GM23248 (cell line): ENCODE measurements around the gene SNX20. TPM values are rescaled to one million over a fixed set of nuclear protein-coding genes. Genes with fewer than 3 reads are reported as not detected.

Source experiments
- DNase-seq: peaks from one replicate; pipeline ENCODE4 v3.0.0-alpha.2; 2015
- H2AFZ ChIP-seq: fragments of 200-600 bp; sonication (generic); 2 replicates; pipeline ENCODE4 v1.6.1; 2016; ENCODE audit warnings: antibody characterized with exemption
- H3F3A ChIP-seq: fragments of 200-600 bp; sonication (generic); 2 replicates; pipeline ENCODE4 v1.6.1; 2016; ENCODE audit warnings: mild to moderate bottlenecking, antibody characterized with exemption, mixed run types; ENCODE audit not compliant: insufficient read depth
- H3K27ac ChIP-seq: fragments of 200-600 bp; sonication (generic); 2 replicates; pipeline ENCODE4 v1.5.1; 2016; ENCODE audit warnings: mild to moderate bottlenecking
- H3K27me3 ChIP-seq: fragments of 200-600 bp; sonication (generic); replicated peaks from 2 replicates; pipeline ENCODE4 v1.6.1; 2016; ENCODE audit warnings: mild to moderate bottlenecking; ENCODE audit not compliant: insufficient read depth
- H3K36me3 ChIP-seq: fragments of 200-600 bp; sonication (generic); 2 replicates; pipeline ENCODE4 v1.6.1; 2016; ENCODE audit warnings: low read depth, mild to moderate bottlenecking
- H3K4me1 ChIP-seq: fragments of 200-600 bp; sonication (generic); 2 replicates; pipeline ENCODE4 v1.6.1; 2016; ENCODE audit warnings: mild to moderate bottlenecking; ENCODE audit not compliant: insufficient read depth
- H3K4me2 ChIP-seq: fragments of 200-600 bp; sonication (generic); one replicate; pipeline ENCODE4 v1.6.1; 2016; ENCODE audit warnings: mild to moderate bottlenecking; ENCODE audit not compliant: unreplicated experiment
- H3K4me3 ChIP-seq: fragments of 200-600 bp; sonication (generic); 2 replicates; pipeline ENCODE4 v1.5.1; 2016; ENCODE audit warnings: mild to moderate bottlenecking
- H3K79me2 ChIP-seq: fragments of 200-600 bp; sonication (generic); 2 replicates; pipeline ENCODE4 v1.6.1; 2016; ENCODE audit warnings: mild to moderate bottlenecking; ENCODE audit not compliant: insufficient read depth
- H3K9ac ChIP-seq: fragments of 200-600 bp; sonication (generic); 2 replicates; pipeline ENCODE4 v1.6.1; 2016; ENCODE audit warnings: mild to moderate bottlenecking
- H3K9me2 ChIP-seq: fragments of 200-600 bp; sonication (generic); 2 replicates; pipeline ENCODE4 v1.6.1; 2016; ENCODE audit warnings: mixed run types, mild to moderate bottlenecking, moderate library complexity; ENCODE audit not compliant: insufficient read depth
- H3K9me3 ChIP-seq: fragments of 200-600 bp; sonication (generic); one replicate; pipeline ENCODE4 v1.6.1; 2017; ENCODE audit warnings: low read depth
- H4K20me1 ChIP-seq: fragments of 200-600 bp; sonication (generic); 2 replicates; pipeline ENCODE4 v1.6.0; 2016; ENCODE audit not compliant: insufficient read depth
- EZH2 ChIP-seq: fragments of 200-600 bp; sonication (generic); IDR thresholded peaks from 2 replicates; pipeline ENCODE4 v1.6.1; 2018; ENCODE audit warnings: antibody characterized with exemption, mild to moderate bottlenecking; ENCODE audit not compliant: insufficient read depth, poor library complexity, severe bottlenecking
- EZH2phosphoT487 ChIP-seq: fragments of 200-600 bp; sonication (generic); IDR thresholded peaks from 2 replicates; pipeline ENCODE4 v1.6.1; 2018; ENCODE audit warnings: antibody characterized with exemption, moderate library complexity, mild to moderate bottlenecking, low read depth; ENCODE audit not compliant: insufficient read depth
- WGBS, 2 experiments: methylation state at CpG; one replicate each; pipeline ENCODE4 v1.1.6; 2015 to 2017; ENCODE audit warnings: low lambda C conversion rate in 2 of 2, low coverage in 1 of 2; ENCODE audit errors: missing lambda C conversion rate in 2 of 2; 5-methylcytosine and 5-hydroxymethylcytosine counted together
- in situ Hi-C: fragments of 300-500 bp; cut with MboI; formaldehyde crosslinking; loops from 2 replicates; pipeline ENCODE4 v1.15.0; 2020
- polyA plus RNA-seq: library from polyadenylated mRNA; unstranded; fragments of >200 nt; fragmentation: Nextera tagmentation; extraction: Ambion mirVana; gene quantifications from 2 replicates; pipeline ENCODE4 v1.2.1, GENCODE V29; 2016
- total RNA-seq: library from RNA; depleted of rRNA; stranded (reverse); fragments of >200 nt; shearing (Covaris generic); gene quantifications from 2 replicates; pipeline ENCODE4 v1.2.3, GENCODE V29; 2014

Gene SNX20
- total and polyA plus RNA-seq, 2 experiments from 2014 or later: not detected

GRCh38 chr16:50652836-50653425 lies 28.2 kb downstream of the SNX20 start:
- no peak for DNase-seq
- 32 to 33% methylated on average over 14 of the region's 14 CpGs for WGBS, 2 experiments
- in situ Hi-C loops: no loop called here
- no peaks in the 10 kb centered on the region for H3K9me2 ChIP-seq
- no peak overlapping the region for H3K4me3 ChIP-seq
- no peaks in the 10 kb centered on the region for H3F3A ChIP-seq
- no peak overlapping the region for H3K4me2 ChIP-seq
- H3K27me3 ChIP-seq: no peaks in the 10 kb centered on the region
- H3K9ac ChIP-seq: no peak overlapping the region
- no peak overlapping the region for H3K27ac ChIP-seq
- no peaks in the 10 kb centered on the region for H4K20me1 ChIP-seq
- TF ChIP-seq EZH2phosphoT487 (no peak), EZH2 (no peak)
- no peaks in the 10 kb centered on the region for H3K79me2 ChIP-seq
- H3K4me1 ChIP-seq: no peaks in the 10 kb centered on the region
- no peaks in the 10 kb centered on the region for H3K36me3 ChIP-seq
- no peaks in the 10 kb centered on the region for H3K9me3 ChIP-seq
- H2AFZ ChIP-seq: no peak overlapping the region

DNA sequence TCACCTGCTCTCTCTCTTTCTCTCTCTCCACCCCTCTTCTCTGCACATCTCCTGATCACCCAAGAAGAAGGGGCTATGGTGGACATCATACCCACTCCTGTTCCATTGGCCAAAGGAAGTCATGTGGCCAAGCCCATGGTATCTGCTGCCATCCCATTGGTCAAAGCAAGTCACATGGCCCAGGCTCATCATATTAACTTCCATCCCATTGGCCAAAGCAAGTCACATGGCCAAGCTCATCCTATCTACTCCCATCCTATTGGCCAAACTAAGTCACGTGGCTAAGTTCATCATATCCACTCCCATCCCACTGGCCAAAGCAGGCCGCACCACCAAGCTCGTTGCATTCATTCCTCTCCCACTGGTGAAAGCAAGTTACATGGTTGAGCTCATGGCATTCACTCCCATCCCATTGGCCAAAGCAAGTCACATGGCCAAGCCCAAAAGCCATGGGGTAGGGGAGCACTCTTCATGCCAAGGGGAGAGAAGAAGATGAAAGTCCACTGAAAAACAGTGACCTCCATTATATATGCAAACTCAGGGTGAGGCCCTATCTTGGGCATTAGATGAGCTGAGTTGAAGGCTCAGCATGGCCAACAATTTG lies 29.2 kb downstream of the SNX20 start:
- in situ Hi-C loops: no loop called here

DNA sequence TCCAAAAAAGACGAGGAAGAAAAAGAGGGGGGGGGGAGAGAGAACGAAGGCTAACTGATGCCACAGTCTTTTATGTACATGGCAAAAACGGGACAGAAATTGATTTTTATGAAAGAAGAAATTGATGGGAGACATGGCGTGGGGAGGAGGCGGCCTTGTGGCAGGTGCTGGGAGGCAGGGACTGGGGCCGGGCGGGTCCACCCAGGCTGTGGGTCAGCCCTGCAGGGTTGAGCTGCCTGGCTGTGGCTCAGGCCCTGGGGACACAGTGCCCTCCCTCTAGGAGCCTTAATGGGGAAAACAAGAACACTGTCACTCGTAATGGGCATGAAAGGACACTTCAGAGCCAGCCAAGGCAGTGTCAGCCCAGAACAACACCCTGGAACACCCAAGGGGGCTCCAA lies 34.8 kb downstream of the SNX20 start:
- no peaks in the 10 kb centered on the region for H3K9me3 ChIP-seq
- H3K4me3 ChIP-seq: no peak overlapping the region
- H3K4me1 ChIP-seq: no peaks in the 10 kb centered on the region
- no peak for DNase-seq
- no peak overlapping the region for H2AFZ ChIP-seq
- no peak overlapping the region for H3K27ac ChIP-seq
- TF ChIP-seq EZH2: no peak
- TF ChIP-seq EZH2phosphoT487: no peak
- no peaks in the 10 kb centered on the region for H3K9me2 ChIP-seq
- no peaks in the 10 kb centered on the region for H3F3A ChIP-seq
- WGBS, 2 experiments: 56 to 59% methylated on average over 8 of the region's 8 CpGs
- in situ Hi-C loops: no loop called here
- no peaks in the 10 kb centered on the region for H3K79me2 ChIP-seq
- no peak overlapping the region for H3K4me2 ChIP-seq
- no peak overlapping the region for H3K9ac ChIP-seq
- peaks cover 4% of the 10 kb centered on the region; the same call in 1 of the 2 replicates for H3K27me3 ChIP-seq
- no peaks in the 10 kb centered on the region for H3K36me3 ChIP-seq
- no peaks in the 10 kb centered on the region for H4K20me1 ChIP-seq

More for the DNA sequence above, 29.2 kb downstream of the SNX20 start:
- no peak overlapping the region for H2AFZ ChIP-seq
- DNase-seq: no peak
- H3K9ac ChIP-seq: no peak overlapping the region
- 77 to 79% methylated on average over 3 of the region's 3 CpGs for WGBS, 2 experiments
- H3K27ac ChIP-seq: no peak overlapping the region
- no peaks in the 10 kb centered on the region for H3K36me3 ChIP-seq
- no peak overlapping the region for H3K4me2 ChIP-seq
- H3K27me3 ChIP-seq: no peaks in the 10 kb centered on the region
- no peak overlapping the region for H3K4me3 ChIP-seq
- no peaks in the 10 kb centered on the region for H3K4me1 ChIP-seq
- TF ChIP-seq EZH2phosphoT487: no peak
- no peak for TF ChIP-seq EZH2
- no peaks in the 10 kb centered on the region for H3F3A ChIP-seq
- no peaks in the 10 kb centered on the region for H3K79me2 ChIP-seq
- no peaks in the 10 kb centered on the region for H4K20me1 ChIP-seq
- no peaks in the 10 kb centered on the region for H3K9me3 ChIP-seq
- H3K9me2 ChIP-seq: no peaks in the 10 kb centered on the region

GRCh38 chr16:50645563-50646220 lies 35.4 kb downstream of the SNX20 start:
- Histone ChIP-seq H3K79me2 (no peaks in the 10 kb centered on the region), H3F3A (no peaks in the 10 kb centered on the region), H3K4me1 (no peaks in the 10 kb centered on the region), H3K36me3 (no peaks in the 10 kb centered on the region), H3K9me3 (no peaks in the 10 kb centered on the region), H3K4me3 (no peak overlapping the region), H3K27ac (no peak overlapping the region), H3K9me2 (no peaks in the 10 kb centered on the region), H4K20me1 (no peaks in the 10 kb centered on the region), H3K4me2 (no peak overlapping the region), H2AFZ (no peak overlapping the region), H3K27me3 (peaks cover 4% of the 10 kb centered on the region; the same call in 1 of the 2 replicates), H3K9ac (no peak overlapping the region)
- no peak for TF ChIP-seq EZH2
- no peak for TF ChIP-seq EZH2phosphoT487
- in situ Hi-C loops: no loop called here
- 66 to 73% methylated on average over 16 to 20 of the region's 20 CpGs for WGBS, 2 experiments
- no peak for DNase-seq
